GOT3 (cell line): Measurements from ENCODE around the gene CBX5.
A peak's percentile ranks its signal among the peaks of the same experiment; 100 is the strongest.
"Not testable (repeated sequence)": the region's sequence is repeated elsewhere in the genome, so short reads cannot be mapped to it uniquely, and the experiment has no call there.

Source experiments
- DNase-seq: peaks from one replicate; lab custom pipeline; 2025; ENCODE audit warnings: mixed read lengths; lab: John Stamatoyannopoulos, UW

CBX5 gene

GRCh38 chr12:54294152-54294952, 14.4 kb upstream of the CBX5 start:
- DNase-seq, result no peak

- DNase-seq, result no peak
Observed at GRCh38 chr12:54292931-54293241, 13.0 kb upstream of the CBX5 start.

- no peak for DNase-seq
Observed at GRCh38 chr12:54292083-54292930, 12.4 kb upstream of the CBX5 start.

GRCh38 chr12:54287261-54288157, 7.6 kb upstream of the CBX5 start:
- DNase-seq, result no peak

- no peak for DNase-seq
Observed at GRCh38 chr12:54286042-54287030, 6.4 kb upstream of the CBX5 start.

- DNase-seq, result no peak
Observed at GRCh38 chr12:54285150-54286041, 5.5 kb upstream of the CBX5 start.

GRCh38 chr12:54284070-54284780, 4.3 kb upstream of the CBX5 start:
- DNase-seq, result not testable (repeated sequence)

- no peak for DNase-seq
Observed at GRCh38 chr12:54282949-54283593, 3.1 kb upstream of the CBX5 start.

- not testable (repeated sequence) for DNase-seq
Observed at GRCh38 chr12:54281694-54282093, 1.8 kb upstream of the CBX5 start.

GRCh38 chr12:54281261-54281638, 1.3 kb upstream of the CBX5 start:
- DNase-seq, result not testable (repeated sequence)

- peak; percentile 83 for DNase-seq
Observed at GRCh38 chr12:54280468-54281260, 742 bp upstream of the CBX5 start, which contains the start of gene HNRNPA1. HNRNPA1 (plus strand) TSS chr12:54280726; CDS start chr12:54280808, 82 bp downstream.

GRCh38 chr12:54279227-54279631, 693 bp downstream of the CBX5 start:
- DNase-seq, result no peak

- DNase-seq, result no peak
Observed at GRCh38 chr12:54277823-54278276, 2.1 kb downstream of the CBX5 start.

GRCh38 chr12:54276368-54276767, 3.6 kb downstream of the CBX5 start:
- DNase-seq, result no peak

- no peak for DNase-seq
Observed at GRCh38 chr12:54273981-54274380, 5.9 kb downstream of the CBX5 start.

- DNase-seq, result no peak
Observed at GRCh38 chr12:54272214-54272613, 7.7 kb downstream of the CBX5 start.

- no peak for DNase-seq
Observed at GRCh38 chr12:54270345-54270744, 9.6 kb downstream of the CBX5 start.

- DNase-seq, result no peak
Observed at GRCh38 chr12:54266852-54267251, 13.1 kb downstream of the CBX5 start.
